Forelimb muscle (tissue), 1 donor: Measurements from ENCODE around the gene CCDC157. TPM values are rescaled to one million over a fixed set of nuclear protein-coding genes. Genes with fewer than 3 reads are reported as not detected.

Experiments
- DNase-seq: peaks from one replicate; pipeline ENCODE4 v3.0.0-alpha.2; 2013; ENCODE audit warnings: low read depth
- polyA plus RNA-seq: library from polyadenylated mRNA; unstranded; fragments of 120-200 nt; gene quantifications from one replicate; pipeline ENCODE4 v1.2.1, GENCODE V29; 2013; ENCODE audit not compliant: insufficient read length

The CCDC157 gene
- polyA plus RNA-seq, 1 donor = 1.5 TPM

- no peak for DNase-seq
These were observed 2.2 kb upstream of the CCDC157 start for GRCh38 chr22:30354644-30355043.

- DNase-seq = no peak
These were observed 396 bp downstream of the CCDC157 start for GRCh38 chr22:30357236-30357570.

GRCh38 chr22:30357650-30358215 lies 926 bp downstream of the CCDC157 start:
- DNase-seq = no peak

GRCh38 chr22:30358541-30358940 lies 1.7 kb downstream of the CCDC157 start:
- no peak for DNase-seq

- no peak for DNase-seq
These were observed 5.3 kb downstream of the CCDC157 start for GRCh38 chr22:30361916-30362650.

GRCh38 chr22:30362651-30363281 lies 6.0 kb downstream of the CCDC157 start:
- no peak for DNase-seq

GRCh38 chr22:30365891-30366290 lies 9.1 kb downstream of the CCDC157 start:
- DNase-seq = no peak

- DNase-seq = no peak
These were observed 11.6 kb downstream of the CCDC157 start for GRCh38 chr22:30368420-30368819.

- DNase-seq = no peak
These were observed 13.9 kb downstream of the CCDC157 start for GRCh38 chr22:30370641-30371230.

GRCh38 chr22:30371321-30371720 lies 14.5 kb downstream of the CCDC157 start:
- DNase-seq = no peak

- no peak for DNase-seq
These were observed 15.2 kb downstream of the CCDC157 start for GRCh38 chr22:30371981-30372380.

GRCh38 chr22:30372915-30373314 lies 16.1 kb downstream of the CCDC157 start:
- no peak for DNase-seq

- DNase-seq = no peak
These were observed 16.8 kb downstream of the CCDC157 start for GRCh38 chr22:30373331-30374325.

GRCh38 chr22:30375312-30375849 lies 18.6 kb downstream of the CCDC157 start:
- no peak for DNase-seq

GRCh38 chr22:30380011-30380410 lies 23.2 kb downstream of the CCDC157 start:
- DNase-seq = no peak

- no peak for DNase-seq
These were observed 24.5 kb downstream of the CCDC157 start for GRCh38 chr22:30381264-30381663.

- no peak for DNase-seq
These were observed 25.5 kb downstream of the CCDC157 start for GRCh38 chr22:30382340-30382739.

- DNase-seq = no peak
These were observed 26.3 kb downstream of the CCDC157 start for GRCh38 chr22:30383061-30383460.

GRCh38 chr22:30385942-30386341 lies 29.1 kb downstream of the CCDC157 start:
- DNase-seq = no peak

GRCh38 chr22:30386608-30386959 lies 29.8 kb downstream of the CCDC157 start:
- no peak for DNase-seq
